Esophagus muscularis mucosa (tissue), 4 donors: Measurements from ENCODE around the gene KCNAB3. TPM values are rescaled to one million over a fixed set of nuclear protein-coding genes. Genes with fewer than 3 reads are reported as not detected.

Source experiments
- DNase-seq: peaks from one replicate; pipeline ENCODE4 v3.0.0-alpha.2; 2017; ENCODE audit errors: extremely low spot score
- H3K27ac ChIP-seq, 4 donors: fragments of 200-600 bp; sonication (generic); replicated peaks in 1 of 4; 1 replicate in 3 of 4; 2 replicates in 1 of 4; pipeline ENCODE4 v1.5.1; 2016 to 2019; ENCODE audit warnings: mild to moderate bottlenecking in 1 of 4
- H3K27me3 ChIP-seq, 4 donors: fragments of 200-600 bp; sonication (generic); one replicate each; pipeline versions ENCODE4 v1.5.1 to v1.6.0; 2016 to 2019
- H3K36me3 ChIP-seq, 4 donors: fragments of 200-600 bp; sonication (generic); one replicate each; pipeline ENCODE4 v1.5.1; 2016 to 2019
- H3K4me1 ChIP-seq, 4 donors: fragments of 200-600 bp; sonication (generic); one replicate each; pipeline ENCODE4 v1.5.1; 2016 to 2019
- H3K4me3 ChIP-seq, 4 donors: fragments of 200-600 bp; sonication (generic); 1 replicate in 2 of 4; 2 replicates in 2 of 4; pipeline ENCODE4 v1.5.1; 2016 to 2019; ENCODE audit warnings: mild to moderate bottlenecking in 4 of 4, moderate library complexity in 1 of 4
- H3K9me3 ChIP-seq, 4 donors: fragments of 200-600 bp; sonication (generic); 1 replicate in 3 of 4; 2 replicates in 1 of 4; pipeline ENCODE4 v1.5.1; 2016 to 2019
- CTCF ChIP-seq, 3 experiments: fragments of 200-600 bp in 2 of 3; fragments of 450-650 bp in 1 of 3; sonication (generic) in 2 of 3; IDR thresholded peaks; one replicate each; pipeline ENCODE4 v1.5.1; 2017 to 2019; ENCODE audit warnings: antibody characterized with exemption in 3 of 3, mild to moderate bottlenecking in 2 of 3, moderate library complexity in 1 of 3
- EP300 ChIP-seq: sonication (generic); formaldehyde crosslinking; IDR thresholded peaks from one replicate; pipeline ENCODE4 v1.6.1; 2017; ENCODE audit warnings: antibody characterized with exemption
- POLR2A ChIP-seq: fragments of 450-650 bp; IDR thresholded peaks from one replicate; pipeline ENCODE4 v1.6.1; 2017; ENCODE audit warnings: antibody characterized with exemption, moderate library complexity, mild to moderate bottlenecking, low read depth
- POLR2AphosphoS5 ChIP-seq, 2 donors: sonication (generic); formaldehyde crosslinking; IDR thresholded peaks; one replicate each; pipeline ENCODE4 v1.6.1; 2017; ENCODE audit warnings: antibody characterized with exemption in 2 of 2
- WGBS: methylation state at CpG from one replicate; pipeline ENCODE4 v1.1.5; 2018; 5-methylcytosine and 5-hydroxymethylcytosine counted together
- intact Hi-C: fragments of 100-400 bp; cut with DNase I; formaldehyde crosslinking; loops from one replicate; pipeline ENCODE4 v1.15.1; 2023
- total RNA-seq, 4 donors: library from RNA; depleted of rRNA; stranded (reverse); fragments of >200 nt; gene quantifications; one replicate each; pipeline versions ENCODE4 v1.1.0 to v1.2.1, GENCODE V29; 2016

The KCNAB3 gene
- total RNA-seq, 4 donors from 2014 or later, result 0.23 to 1.2 (median 0.41) TPM

GRCh38 chr17:7883781-7884386, 45.8 kb downstream of the KCNAB3 start:
- peak overlapping the region; percentile 90 to 96 (median 94) for H3K27ac ChIP-seq
- peaks cover 0 to 13% (median 9%) of the 10 kb centered on the region in 4 donors for H3K36me3 ChIP-seq
- peak overlapping the region; percentile 84 to 93 (median 90) for H3K4me3 ChIP-seq
- H3K4me1 ChIP-seq, result peaks cover 33 to 73% (median 65%) of the 10 kb centered on the region in 4 donors
- no peak for DNase-seq
- H3K9me3 ChIP-seq, result no peaks in the 10 kb centered on the region
- no peaks in the 10 kb centered on the region for H3K27me3 ChIP-seq
- WGBS, result 2% methylated on average over 3 of the region's 3 CpGs
- TF ChIP-seq POLR2AphosphoS5 (IDR thresholded peaks at IDR 0.05), result no peak
- no peak for TF ChIP-seq CTCF (IDR thresholded peaks at IDR 0.05)
- no peak for TF ChIP-seq POLR2A
- no peak for TF ChIP-seq EP300
- intact Hi-C loops, result loop anchor here (2.0 kb wide), 1 partner anchor 49 kb away; the partner anchor contains the start of gene KDM6B

GRCh38 chr17:7882629-7883028, 47.0 kb downstream of the KCNAB3 start:
- peak overlapping the region; percentile 36 to 95 (median 66) for H3K27ac ChIP-seq
- intact Hi-C loops, result no loop called here
- 80% methylated on average over 3 of the region's 3 CpGs for WGBS

GRCh38 chr17:7882068-7882467, 47.6 kb downstream of the KCNAB3 start:
- DNase-seq, result no peak
- no peak for TF ChIP-seq EP300
- no peak for TF ChIP-seq CTCF (IDR thresholded peaks at IDR 0.05)
- no peak for TF ChIP-seq POLR2A
- TF ChIP-seq POLR2AphosphoS5 (IDR thresholded peaks at IDR 0.05), result no peak
- Histone ChIP-seq H3K9me3 (no peaks in the 10 kb centered on the region), H3K4me1 (peaks cover 17 to 54% (median 47%) of the 10 kb centered on the region in 4 donors), H3K4me3 (no peak overlapping the region), H3K27me3 (no peaks in the 10 kb centered on the region), H3K36me3 (peaks cover 0 to 18% (median 9%) of the 10 kb centered on the region in 4 donors), H3K27ac (peak overlapping the region; percentile 1 to 95 (median 38))
- intact Hi-C loops, result no loop called here
- WGBS, result 71% methylated on average over 7 of the region's 7 CpGs

More at GRCh38 chr17:7882629-7883028, 47.0 kb downstream of the KCNAB3 start:
- Histone ChIP-seq H3K4me1 (peaks cover 21 to 60% (median 53%) of the 10 kb centered on the region in 4 donors), H3K27me3 (no peaks in the 10 kb centered on the region), H3K4me3 (no peak overlapping the region), H3K9me3 (no peaks in the 10 kb centered on the region), H3K36me3 (peaks cover 0 to 18% (median 9%) of the 10 kb centered on the region in 4 donors)
- no peak for DNase-seq
- no peak for TF ChIP-seq CTCF (IDR thresholded peaks at IDR 0.05)
- peak in 1 of 2 donors; percentile 20 for TF ChIP-seq POLR2AphosphoS5 (IDR thresholded peaks at IDR 0.05)
- TF ChIP-seq EP300, result no peak
- TF ChIP-seq POLR2A, result no peak

GRCh38 chr17:7881276-7882054, 48.2 kb downstream of the KCNAB3 start:
- no peak for DNase-seq
- Histone ChIP-seq H3K4me1 (peaks cover 11 to 48% (median 41%) of the 10 kb centered on the region in 4 donors), H3K27me3 (no peaks in the 10 kb centered on the region), H3K36me3 (peaks cover 0 to 18% (median 9%) of the 10 kb centered on the region in 4 donors), H3K27ac (peak overlapping the region in 3 of 4 donors; percentile 1 to 95 (median 36)), H3K9me3 (no peaks in the 10 kb centered on the region), H3K4me3 (no peak overlapping the region)
- intact Hi-C loops, result loop anchor here (2.0 kb wide), 1 partner anchor 17 kb away; no protein-coding TSS in a partner anchor
- TF ChIP-seq POLR2AphosphoS5 (IDR thresholded peaks at IDR 0.05), result no peak
- TF ChIP-seq POLR2A, result no peak
- TF ChIP-seq EP300, result no peak
- no peak for TF ChIP-seq CTCF (IDR thresholded peaks at IDR 0.05)
- WGBS, result 38% methylated on average over 7 of the region's 7 CpGs
